ENCODE measurements around the gene AJAP1. TPM values are rescaled to one million over a fixed set of nuclear protein-coding genes. Genes with fewer than 3 reads are reported as not detected.

Gene AJAP1
- total RNA-seq, 1 donor from 2014 or later: 6.9 TPM

DNA sequence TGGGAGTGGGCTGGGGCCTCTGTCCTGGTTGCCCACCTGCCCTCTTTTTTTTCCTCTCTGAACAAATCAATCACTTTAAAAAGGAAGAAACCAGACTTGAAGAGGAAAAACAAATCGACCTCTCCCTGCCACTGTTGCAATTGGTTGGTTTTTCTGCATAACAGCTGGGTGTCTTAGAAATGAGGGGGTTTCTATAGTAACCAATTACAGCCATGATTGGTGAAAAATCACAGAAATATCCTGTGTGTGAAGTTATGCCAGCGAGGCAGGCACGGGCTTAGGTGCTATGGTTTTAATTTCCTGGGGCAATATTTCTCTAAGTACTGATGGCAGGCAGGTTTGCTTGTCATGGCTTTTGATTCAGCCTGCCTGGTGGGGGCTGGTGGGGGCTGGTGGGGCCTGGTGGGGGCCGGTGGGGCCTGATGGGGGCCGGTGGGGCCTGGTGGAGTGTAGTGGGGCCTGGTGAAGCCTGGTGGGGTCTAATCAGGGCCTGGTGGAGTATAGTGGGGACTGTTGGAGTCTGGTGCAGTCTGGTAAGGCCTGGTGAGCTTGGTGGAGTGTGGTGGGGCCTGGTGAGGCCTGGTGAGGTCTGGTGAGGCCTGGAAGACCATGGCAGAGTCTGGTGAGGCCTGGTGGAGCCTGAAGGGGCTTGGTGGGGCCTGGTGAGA, 54.6 kb downstream of the AJAP1 start:
- H3K36me3 ChIP-seq: no peaks in the 10 kb centered on the region
- no peaks in the 10 kb centered on the region for H3K4me1 ChIP-seq
- intact Hi-C loops (cut with DNase I): no loop called here
- TF ChIP-seq, protein P1, sequence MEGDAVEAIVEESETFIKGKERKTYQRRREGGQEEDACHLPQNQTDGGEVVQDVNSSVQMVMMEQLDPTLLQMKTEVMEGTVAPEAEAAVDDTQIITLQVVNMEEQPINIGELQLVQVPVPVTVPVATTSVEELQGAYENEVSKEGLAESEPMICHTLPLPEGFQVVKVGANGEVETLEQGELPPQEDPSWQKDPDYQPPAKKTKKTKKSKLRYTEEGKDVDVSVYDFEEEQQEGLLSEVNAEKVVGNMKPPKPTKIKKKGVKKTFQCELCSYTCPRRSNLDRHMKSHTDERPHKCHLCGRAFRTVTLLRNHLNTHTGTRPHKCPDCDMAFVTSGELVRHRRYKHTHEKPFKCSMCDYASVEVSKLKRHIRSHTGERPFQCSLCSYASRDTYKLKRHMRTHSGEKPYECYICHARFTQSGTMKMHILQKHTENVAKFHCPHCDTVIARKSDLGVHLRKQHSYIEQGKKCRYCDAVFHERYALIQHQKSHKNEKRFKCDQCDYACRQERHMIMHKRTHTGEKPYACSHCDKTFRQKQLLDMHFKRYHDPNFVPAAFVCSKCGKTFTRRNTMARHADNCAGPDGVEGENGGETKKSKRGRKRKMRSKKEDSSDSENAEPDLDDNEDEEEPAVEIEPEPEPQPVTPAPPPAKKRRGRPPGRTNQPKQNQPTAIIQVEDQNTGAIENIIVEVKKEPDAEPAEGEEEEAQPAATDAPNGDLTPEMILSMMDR (IDR thresholded peaks at IDR 0.05): no peak
- H3K4me3 ChIP-seq: no peak overlapping the region
- no peaks in the 10 kb centered on the region for H3K9me3 ChIP-seq
- H3K27me3 ChIP-seq: no peaks in the 10 kb centered on the region
- no peak overlapping the region for H3K27ac ChIP-seq
- DNase-seq (ENCODE audit: low spot score in 2 of 2): no peak

DNA sequence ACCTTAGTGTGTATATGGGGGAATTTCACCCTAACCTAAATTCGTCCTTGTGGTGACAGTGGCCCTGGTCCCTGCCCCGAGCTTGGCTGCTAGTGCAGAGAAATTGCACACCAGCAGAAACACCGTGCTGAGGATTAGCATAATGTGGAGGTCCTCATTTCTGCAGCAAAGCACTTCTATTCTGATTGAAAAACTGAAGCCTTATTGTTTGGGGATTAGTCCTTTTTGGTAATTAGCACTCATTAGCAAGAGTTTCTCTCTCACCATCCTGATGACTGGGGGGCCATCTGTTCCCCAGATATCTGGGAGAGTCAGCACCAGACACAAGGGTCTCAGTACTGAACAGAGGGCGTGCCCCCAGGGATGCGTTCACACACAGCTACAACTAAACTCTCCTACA, 55.2 kb downstream of the AJAP1 start:
- TF ChIP-seq, protein P1 (IDR thresholded peaks at IDR 0.05): no peak
- H3K27ac ChIP-seq: no peak overlapping the region
- intact Hi-C loops (cut with DNase I): no loop called here
- H3K4me1 ChIP-seq: no peaks in the 10 kb centered on the region
- no peaks in the 10 kb centered on the region for H3K36me3 ChIP-seq
- H3K27me3 ChIP-seq: no peaks in the 10 kb centered on the region
- no peaks in the 10 kb centered on the region for H3K9me3 ChIP-seq
- no peak for DNase-seq (ENCODE audit: low spot score in 2 of 2)
- no peak overlapping the region for H3K4me3 ChIP-seq

DNA sequence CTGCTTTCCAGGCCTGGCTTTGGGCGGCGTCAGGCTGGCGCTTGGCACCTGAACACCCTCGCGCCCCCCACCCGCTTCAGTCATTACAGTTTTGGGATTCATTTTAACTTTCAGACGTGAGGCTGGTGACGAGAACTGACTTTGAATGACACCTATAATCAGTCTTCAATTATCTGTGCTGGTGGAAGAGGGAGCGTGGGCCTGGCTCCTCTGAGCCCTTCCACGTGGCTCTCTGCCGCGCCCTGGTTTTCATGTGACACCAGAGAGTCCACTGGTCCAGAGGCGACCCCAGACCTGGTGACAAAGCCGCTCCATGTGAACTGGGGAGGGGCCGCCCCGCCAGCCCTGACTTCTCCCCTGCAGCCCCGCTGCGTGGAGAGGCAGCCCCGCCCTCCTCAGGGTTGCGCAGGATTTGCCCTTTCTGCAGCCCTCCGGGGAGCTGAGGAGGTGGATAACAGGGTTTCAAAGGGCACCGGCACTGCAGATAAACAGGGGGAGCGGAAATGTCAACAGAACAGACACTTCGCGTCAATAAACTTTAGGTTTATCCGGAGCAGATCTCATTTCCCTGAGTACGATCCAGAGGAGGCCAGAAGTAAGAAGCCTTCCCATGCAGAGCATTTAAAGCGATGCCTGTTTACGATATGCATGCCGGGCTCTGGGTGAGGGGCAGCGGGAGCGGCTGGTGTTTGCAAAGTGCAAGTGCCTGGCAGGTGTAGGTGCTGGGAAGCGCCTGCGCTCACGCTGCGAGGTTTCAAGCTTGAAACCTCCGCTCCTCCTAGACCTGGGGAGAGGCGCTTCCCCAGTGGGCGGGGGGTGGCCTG, 56.4 kb downstream of the AJAP1 start:
- intact Hi-C loops (cut with DNase I): no loop called here
- TF ChIP-seq, protein P1 (IDR thresholded peaks at IDR 0.05): no peak
- H3K36me3 ChIP-seq: no peaks in the 10 kb centered on the region
- no peaks in the 10 kb centered on the region for H3K4me1 ChIP-seq
- no peaks in the 10 kb centered on the region for H3K27me3 ChIP-seq
- H3K9me3 ChIP-seq: no peaks in the 10 kb centered on the region
- no peak overlapping the region for H3K27ac ChIP-seq
- DNase-seq (ENCODE audit: low spot score in 2 of 2): no peak
- H3K4me3 ChIP-seq: no peak overlapping the region

DNA sequence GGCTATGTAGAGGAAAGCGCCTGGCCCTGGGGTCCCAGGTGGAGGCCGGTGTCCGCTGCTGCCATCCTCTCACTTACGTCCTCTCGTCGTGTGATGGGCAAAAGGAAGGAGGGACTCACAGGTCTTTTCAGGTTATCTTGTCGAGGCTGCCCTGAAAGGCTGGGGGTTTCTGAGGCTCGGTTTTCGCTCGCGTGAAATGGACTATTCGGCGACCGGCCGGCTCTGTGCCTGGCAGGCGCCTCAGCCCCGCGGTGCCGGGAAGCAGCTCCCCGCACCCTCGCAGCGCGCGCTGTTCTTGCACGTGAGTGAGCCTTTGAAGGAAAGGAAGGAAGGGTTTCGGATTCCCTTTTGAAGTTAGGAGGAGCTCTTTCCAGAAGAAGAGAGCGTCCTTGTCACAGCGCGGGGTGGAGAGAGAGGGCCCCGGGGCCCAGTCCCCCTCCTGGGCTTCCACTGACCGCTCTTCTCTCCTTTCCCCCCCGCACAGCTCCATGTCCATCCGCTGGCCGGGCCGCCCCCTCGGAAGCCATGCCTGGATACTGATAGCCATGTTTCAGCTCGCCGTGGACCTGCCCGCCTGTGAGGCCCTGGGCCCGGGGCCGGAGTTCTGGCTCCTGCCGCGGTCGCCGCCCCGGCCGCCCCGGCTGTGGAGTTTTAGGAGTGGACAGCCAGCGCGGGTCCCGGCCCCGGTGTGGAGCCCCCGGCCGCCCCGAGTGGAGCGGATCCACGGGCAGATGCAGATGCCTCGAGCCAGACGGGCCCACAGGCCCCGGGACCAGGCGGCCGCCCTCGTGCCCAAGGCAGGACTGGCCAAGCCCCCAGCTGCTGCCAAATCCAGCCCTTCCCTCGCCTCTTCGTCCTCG, 57.2 kb downstream of the AJAP1 start:
- no peak for DNase-seq (ENCODE audit: low spot score in 2 of 2)
- Histone ChIP-seq H3K27me3 (no peaks in the 10 kb centered on the region), H3K4me3 (no peak overlapping the region), H3K27ac (no peak overlapping the region), H3K36me3 (no peaks in the 10 kb centered on the region), H3K9me3 (no peaks in the 10 kb centered on the region), H3K4me1 (no peaks in the 10 kb centered on the region)
- intact Hi-C loops (cut with DNase I): no loop called here
- TF ChIP-seq, protein P1 (IDR thresholded peaks at IDR 0.05): no peak

DNA sequence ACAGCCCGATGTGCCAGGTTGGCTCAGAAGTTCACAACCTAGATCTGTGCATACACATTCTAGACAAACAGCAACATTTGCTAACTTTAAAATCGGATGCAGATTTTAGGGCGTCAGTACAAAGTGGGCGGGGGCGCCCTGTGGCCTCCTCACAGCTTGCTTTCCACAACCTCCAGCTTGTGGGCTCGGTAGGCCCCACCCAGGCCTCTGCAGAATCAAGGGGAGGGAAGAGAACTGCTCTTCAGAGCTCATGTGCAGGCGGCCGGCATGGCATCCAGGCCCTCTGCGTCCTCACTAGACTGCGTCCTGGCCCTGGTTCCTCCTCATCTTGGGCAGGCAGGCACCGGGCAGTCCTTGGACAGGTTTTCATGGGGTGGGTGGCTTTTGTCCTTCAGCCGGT, 59.3 kb downstream of the AJAP1 start:
- TF ChIP-seq, protein P1 (IDR thresholded peaks at IDR 0.05): no peak
- no peak overlapping the region for H3K4me3 ChIP-seq
- H3K27ac ChIP-seq: no peak overlapping the region
- no peaks in the 10 kb centered on the region for H3K27me3 ChIP-seq
- DNase-seq (ENCODE audit: low spot score in 2 of 2): no peak
- H3K4me1 ChIP-seq: no peaks in the 10 kb centered on the region
- intact Hi-C loops (cut with DNase I): no loop called here
- H3K9me3 ChIP-seq: no peaks in the 10 kb centered on the region
- H3K36me3 ChIP-seq: no peaks in the 10 kb centered on the region

Measured in ascending aorta (tissue), 2 donors.